Panc1 (cell line): ENCODE measurements around the gene TTLL5. TPM values are rescaled to one million over a fixed set of nuclear protein-coding genes. Genes with fewer than 3 reads are reported as not detected.

ENCODE experiments used
- ATAC-seq: fragments of 200-7000 bp; cut with Tn5 transposase; 2 replicates; pipeline ENCODE4 v1.9.1; 2020; ENCODE audit warnings: mild to moderate bottlenecking, moderate library complexity
- BruUV-seq: library from RNA; stranded (reverse); fragments of 400-500 nt; replicated peaks from 2 replicates; lab custom pipeline; 2021; lab: Mats Ljungman, UMichigan
- CTCF ChIA-PET: fragments of 300-600 bp; sonication (Branson Sonifier 250); formaldehyde crosslinking; loops from one replicate; lab custom pipeline; 2022; ENCODE audit warnings: antibody characterized with exemption; lab: Charles Lee
- POLR2A ChIA-PET: fragments of 300-600 bp; sonication (Branson Sonifier 250); formaldehyde crosslinking; loops from one replicate; lab custom pipeline; 2022; ENCODE audit warnings: antibody characterized with exemption; lab: Charles Lee
- DNase-seq: peaks from one replicate; pipeline ENCODE4 v3.0.0-alpha.2; 2010; ENCODE audit warnings: low read depth, low spot score
- H3K27ac ChIP-seq: 2 replicates; pipeline ENCODE4 v1.5.1; 2011; ENCODE audit warnings: mild to moderate bottlenecking, low read length, inconsistent platforms
- H3K27me3 ChIP-seq: fragments of 200-500 bp; sonication (Bioruptor generic); 2 replicates; pipeline ENCODE4 v1.6.0; 2014; ENCODE audit warnings: low read length, inconsistent platforms; ENCODE audit not compliant: control insufficient read depth, insufficient read depth
- H3K36me3 ChIP-seq: fragments of 200-500 bp; sonication (Bioruptor generic); 2 replicates; pipeline ENCODE4 v1.5.1; 2014; ENCODE audit warnings: inconsistent platforms, mild to moderate bottlenecking, low read length, moderate library complexity; ENCODE audit not compliant: control insufficient read depth, insufficient read depth
- H3K4me1 ChIP-seq: 2 replicates; pipeline ENCODE4 v1.5.1; 2011; ENCODE audit warnings: inconsistent platforms, mild to moderate bottlenecking, low read length, moderate library complexity; ENCODE audit not compliant: control insufficient read depth, insufficient read depth
- H3K4me3 ChIP-seq, 2 experiments: 2 replicates each; pipeline ENCODE4 v1.5.1; 2011 to 2012; ENCODE audit warnings: low read depth in 2 of 2, low read length in 2 of 2, mild to moderate bottlenecking in 2 of 2, inconsistent platforms in 1 of 2, moderate library complexity in 1 of 2
- H3K9me3 ChIP-seq: fragments of 200-500 bp; sonication (Bioruptor generic); 2 replicates; pipeline ENCODE4 v1.5.1; 2014; ENCODE audit warnings: low read depth, mild to moderate bottlenecking, inconsistent platforms, low read length, moderate library complexity; ENCODE audit not compliant: control insufficient read depth, insufficient read depth
- POLR2AphosphoS5 ChIP-seq: IDR thresholded peaks from 2 replicates; pipeline ENCODE4 v1.6.1; 2012; ENCODE audit warnings: mild to moderate bottlenecking, low read depth, low read length, moderate library complexity
- SIN3A ChIP-seq: IDR thresholded peaks from 2 replicates; pipeline ENCODE4 v1.6.1; 2012; ENCODE audit warnings: low read depth, mild to moderate bottlenecking, low read length, moderate library complexity, borderline replicate concordance; ENCODE audit not compliant: insufficient read depth
- TCF7L2 ChIP-seq: IDR thresholded peaks from 2 replicates; pipeline ENCODE4 v1.6.1; 2011; ENCODE audit warnings: mild to moderate bottlenecking, low read depth, low read length, inconsistent platforms
- in situ Hi-C: cut with HindIII; loops from 2 replicates; pipeline ENCODE4 v1.10.0; 2016; ENCODE audit warnings: low sequenced_read_pairs, low pct_unique_long_range_greater_than_20kb
- intact Hi-C: fragments of 100-400 bp; cut with micrococcal nuclease; formaldehyde crosslinking; loops from one replicate; pipeline ENCODE4 v1.10.0; 2022; ENCODE audit not compliant: unreplicated experiment
- total RNA-seq: library from RNA; stranded (reverse); gene quantifications from one replicate; pipeline ENCODE4 v1.2.1, GENCODE V29; 2021; ENCODE audit not compliant: unreplicated experiment
- TF ChIP-seq, protein P1 (sequence below), 2 experiments: IDR thresholded peaks; 2 replicates each; pipeline ENCODE4 v1.6.1; 2011 to 2012; ENCODE audit warnings: low read depth in 2 of 2, control low read depth in 1 of 2, low read length in 1 of 2, mild to moderate bottlenecking in 1 of 2, moderate library complexity in 1 of 2; ENCODE audit not compliant: insufficient read depth in 1 of 2
- TF ChIP-seq, protein P2 (sequence below): fragments of 450-650 bp; IDR thresholded peaks from 2 replicates; pipeline ENCODE4 v1.5.1; 2017; ENCODE audit warnings: mild to moderate bottlenecking

Gene TTLL5
- total RNA-seq, 1 experiment from 2014 or later = 23.5 TPM

DNA sequence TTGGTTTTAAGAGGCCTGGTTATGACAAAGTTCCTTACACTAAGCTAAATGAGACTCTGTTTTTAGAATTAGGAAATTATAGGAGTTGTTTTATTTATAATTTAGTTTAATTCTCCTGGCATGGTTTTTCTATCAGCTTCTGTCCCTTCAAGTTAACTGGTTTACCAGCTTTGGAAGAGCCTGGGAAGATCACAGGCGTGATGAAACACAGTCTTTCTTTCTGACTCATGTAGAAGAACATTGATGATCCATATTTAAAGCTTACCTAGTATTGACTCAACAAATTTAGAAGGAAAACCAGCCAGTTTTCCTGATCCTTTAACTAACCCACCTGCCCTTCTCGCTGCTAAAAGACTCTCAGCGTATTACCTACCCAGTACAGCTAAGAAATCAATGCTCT lies 165.6 kb downstream of the TTLL5 start:
- POLR2A ChIA-PET = no interaction called here
- H3K27ac ChIP-seq = no peak overlapping the region
- H3K4me3 ChIP-seq = no peak overlapping the region

DNA sequence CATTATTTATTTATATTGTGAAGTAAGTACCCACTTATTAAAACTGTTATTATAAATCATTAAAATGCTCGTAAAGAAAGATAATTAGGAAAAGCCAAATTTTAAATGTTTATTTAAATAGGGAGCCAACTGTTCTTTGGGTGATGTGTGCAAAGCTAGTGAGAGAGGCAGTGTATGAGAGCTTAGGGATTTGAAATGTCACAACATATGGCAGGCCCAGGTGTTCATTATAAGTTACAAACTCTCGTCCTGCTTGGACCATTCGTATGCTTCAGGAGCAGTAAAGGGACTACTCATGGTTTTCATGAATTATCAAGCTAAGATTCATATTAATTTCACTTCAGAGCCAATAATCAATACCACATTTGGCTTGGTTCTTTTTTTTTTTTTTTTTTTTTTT lies 166.3 kb downstream of the TTLL5 start:
- no peak overlapping the region for H3K4me3 ChIP-seq
- ChIA-PET CTCF (no interaction called here), POLR2A (no interaction called here)
- BruUV-seq = no TSS peak
- intact Hi-C loops (no loop called here), in situ Hi-C loops (no loop called here)
- ATAC-seq (no peak), DNase-seq (no peak)
- H3K4me1 ChIP-seq = peaks cover 5% of the 10 kb centered on the region
- TF ChIP-seq TCF7L2 (no peak), POLR2AphosphoS5 (no peak), SIN3A (no peak)
- TF ChIP-seq, protein P1, sequence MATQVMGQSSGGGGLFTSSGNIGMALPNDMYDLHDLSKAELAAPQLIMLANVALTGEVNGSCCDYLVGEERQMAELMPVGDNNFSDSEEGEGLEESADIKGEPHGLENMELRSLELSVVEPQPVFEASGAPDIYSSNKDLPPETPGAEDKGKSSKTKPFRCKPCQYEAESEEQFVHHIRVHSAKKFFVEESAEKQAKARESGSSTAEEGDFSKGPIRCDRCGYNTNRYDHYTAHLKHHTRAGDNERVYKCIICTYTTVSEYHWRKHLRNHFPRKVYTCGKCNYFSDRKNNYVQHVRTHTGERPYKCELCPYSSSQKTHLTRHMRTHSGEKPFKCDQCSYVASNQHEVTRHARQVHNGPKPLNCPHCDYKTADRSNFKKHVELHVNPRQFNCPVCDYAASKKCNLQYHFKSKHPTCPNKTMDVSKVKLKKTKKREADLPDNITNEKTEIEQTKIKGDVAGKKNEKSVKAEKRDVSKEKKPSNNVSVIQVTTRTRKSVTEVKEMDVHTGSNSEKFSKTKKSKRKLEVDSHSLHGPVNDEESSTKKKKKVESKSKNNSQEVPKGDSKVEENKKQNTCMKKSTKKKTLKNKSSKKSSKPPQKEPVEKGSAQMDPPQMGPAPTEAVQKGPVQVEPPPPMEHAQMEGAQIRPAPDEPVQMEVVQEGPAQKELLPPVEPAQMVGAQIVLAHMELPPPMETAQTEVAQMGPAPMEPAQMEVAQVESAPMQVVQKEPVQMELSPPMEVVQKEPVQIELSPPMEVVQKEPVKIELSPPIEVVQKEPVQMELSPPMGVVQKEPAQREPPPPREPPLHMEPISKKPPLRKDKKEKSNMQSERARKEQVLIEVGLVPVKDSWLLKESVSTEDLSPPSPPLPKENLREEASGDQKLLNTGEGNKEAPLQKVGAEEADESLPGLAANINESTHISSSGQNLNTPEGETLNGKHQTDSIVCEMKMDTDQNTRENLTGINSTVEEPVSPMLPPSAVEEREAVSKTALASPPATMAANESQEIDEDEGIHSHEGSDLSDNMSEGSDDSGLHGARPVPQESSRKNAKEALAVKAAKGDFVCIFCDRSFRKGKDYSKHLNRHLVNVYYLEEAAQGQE (IDR thresholded peaks at IDR 0.05; ENCODE audit: insufficient read depth in 1 of 2, low read depth in 2 of 2, low read length in 1 of 2) = no peak
- TF ChIP-seq, protein P2, sequence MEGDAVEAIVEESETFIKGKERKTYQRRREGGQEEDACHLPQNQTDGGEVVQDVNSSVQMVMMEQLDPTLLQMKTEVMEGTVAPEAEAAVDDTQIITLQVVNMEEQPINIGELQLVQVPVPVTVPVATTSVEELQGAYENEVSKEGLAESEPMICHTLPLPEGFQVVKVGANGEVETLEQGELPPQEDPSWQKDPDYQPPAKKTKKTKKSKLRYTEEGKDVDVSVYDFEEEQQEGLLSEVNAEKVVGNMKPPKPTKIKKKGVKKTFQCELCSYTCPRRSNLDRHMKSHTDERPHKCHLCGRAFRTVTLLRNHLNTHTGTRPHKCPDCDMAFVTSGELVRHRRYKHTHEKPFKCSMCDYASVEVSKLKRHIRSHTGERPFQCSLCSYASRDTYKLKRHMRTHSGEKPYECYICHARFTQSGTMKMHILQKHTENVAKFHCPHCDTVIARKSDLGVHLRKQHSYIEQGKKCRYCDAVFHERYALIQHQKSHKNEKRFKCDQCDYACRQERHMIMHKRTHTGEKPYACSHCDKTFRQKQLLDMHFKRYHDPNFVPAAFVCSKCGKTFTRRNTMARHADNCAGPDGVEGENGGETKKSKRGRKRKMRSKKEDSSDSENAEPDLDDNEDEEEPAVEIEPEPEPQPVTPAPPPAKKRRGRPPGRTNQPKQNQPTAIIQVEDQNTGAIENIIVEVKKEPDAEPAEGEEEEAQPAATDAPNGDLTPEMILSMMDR = no peak
- no peaks in the 10 kb centered on the region for H3K27me3 ChIP-seq
- no peaks in the 10 kb centered on the region for H3K9me3 ChIP-seq
- no peak overlapping the region for H3K27ac ChIP-seq
- no peaks in the 10 kb centered on the region for H3K36me3 ChIP-seq

More for the DNA sequence above, 165.6 kb downstream of the TTLL5 start:
- no peaks in the 10 kb centered on the region for H3K36me3 ChIP-seq
- CTCF ChIA-PET = no interaction called here
- in situ Hi-C loops = no loop called here
- intact Hi-C loops = no loop called here
- no peaks in the 10 kb centered on the region for H3K9me3 ChIP-seq
- H3K27me3 ChIP-seq = no peaks in the 10 kb centered on the region
- TF ChIP-seq, protein P1 (IDR thresholded peaks at IDR 0.05; ENCODE audit: insufficient read depth in 1 of 2, low read depth in 2 of 2, low read length in 1 of 2) = no peak
- TF ChIP-seq POLR2AphosphoS5 (no peak), TCF7L2 (no peak), SIN3A (no peak)
- TF ChIP-seq, protein P2 = no peak
- DNase-seq = no peak
- peaks cover 3% of the 10 kb centered on the region for H3K4me1 ChIP-seq
- no TSS peak for BruUV-seq
- ATAC-seq = no peak
